Astrocyte of the cerebellum (primary cell): ENCODE measurements around the gene CEBPG.

Experiments
- DNase-seq: peaks from one replicate; pipeline ENCODE4 v3.0.0-alpha.2; 2011; ENCODE audit warnings: low read depth
- H3K4me3 ChIP-seq: 2 replicates; pipeline ENCODE4 v1.5.1; 2011; ENCODE audit warnings: mild to moderate bottlenecking, low read depth, low read length, moderate library complexity
- in situ Hi-C: cut with HindIII; loops from 2 replicates; pipeline ENCODE4 v1.10.0; 2017; ENCODE audit warnings: low sequenced_read_pairs
- TF ChIP-seq, protein P1 (sequence below): IDR thresholded peaks from 2 replicates; pipeline ENCODE4 v1.5.1; 2012; ENCODE audit warnings: low read length, low read depth, moderate library complexity, mild to moderate bottlenecking; ENCODE audit errors: missing control alignments

The CEBPG gene

DNA sequence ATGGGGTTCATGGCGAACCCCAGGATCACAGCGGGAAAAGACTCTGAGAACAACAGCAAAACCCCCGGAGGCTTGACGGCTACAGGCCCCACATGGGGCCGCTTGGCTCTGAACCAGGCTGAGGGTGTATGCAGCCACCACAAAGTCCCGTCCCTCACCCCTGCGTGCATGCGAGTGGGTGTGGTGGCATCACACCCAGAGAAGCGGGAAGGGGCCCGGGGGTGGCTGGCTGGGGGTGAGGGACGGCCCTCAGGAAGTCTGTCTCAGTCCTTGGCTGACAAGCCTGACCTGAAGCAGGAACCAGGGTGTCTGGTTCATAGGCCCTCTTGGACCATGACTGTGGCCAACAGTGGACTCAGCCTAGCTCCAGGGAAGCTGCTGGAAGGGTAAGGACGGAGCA is 34.2 kb downstream of the CEBPG start:
- TF ChIP-seq, protein P1, sequence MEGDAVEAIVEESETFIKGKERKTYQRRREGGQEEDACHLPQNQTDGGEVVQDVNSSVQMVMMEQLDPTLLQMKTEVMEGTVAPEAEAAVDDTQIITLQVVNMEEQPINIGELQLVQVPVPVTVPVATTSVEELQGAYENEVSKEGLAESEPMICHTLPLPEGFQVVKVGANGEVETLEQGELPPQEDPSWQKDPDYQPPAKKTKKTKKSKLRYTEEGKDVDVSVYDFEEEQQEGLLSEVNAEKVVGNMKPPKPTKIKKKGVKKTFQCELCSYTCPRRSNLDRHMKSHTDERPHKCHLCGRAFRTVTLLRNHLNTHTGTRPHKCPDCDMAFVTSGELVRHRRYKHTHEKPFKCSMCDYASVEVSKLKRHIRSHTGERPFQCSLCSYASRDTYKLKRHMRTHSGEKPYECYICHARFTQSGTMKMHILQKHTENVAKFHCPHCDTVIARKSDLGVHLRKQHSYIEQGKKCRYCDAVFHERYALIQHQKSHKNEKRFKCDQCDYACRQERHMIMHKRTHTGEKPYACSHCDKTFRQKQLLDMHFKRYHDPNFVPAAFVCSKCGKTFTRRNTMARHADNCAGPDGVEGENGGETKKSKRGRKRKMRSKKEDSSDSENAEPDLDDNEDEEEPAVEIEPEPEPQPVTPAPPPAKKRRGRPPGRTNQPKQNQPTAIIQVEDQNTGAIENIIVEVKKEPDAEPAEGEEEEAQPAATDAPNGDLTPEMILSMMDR, result no peak
- in situ Hi-C loops, result no loop called here
- no peak for DNase-seq
- H3K4me3 ChIP-seq, result no peak overlapping the region

DNA sequence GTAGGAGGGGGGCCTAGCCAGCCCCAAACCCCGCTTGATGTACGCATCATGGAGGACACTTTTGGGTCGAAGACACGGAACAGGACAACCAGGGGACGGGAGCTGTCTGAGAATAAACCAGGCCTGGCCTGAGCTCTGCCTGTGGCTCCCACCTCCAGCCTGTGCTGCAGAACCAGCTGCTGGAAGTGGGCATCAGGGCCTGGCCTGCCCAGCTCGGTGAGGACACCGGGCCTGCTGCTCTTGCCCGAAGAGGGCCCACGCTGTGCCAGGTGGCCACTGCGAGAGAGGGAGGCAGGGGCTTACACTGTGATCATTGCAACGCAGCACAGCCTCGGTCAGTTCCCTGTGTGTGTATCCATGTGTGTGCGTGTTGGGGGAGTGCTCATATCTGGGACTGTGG is 34.6 kb downstream of the CEBPG start:
- H3K4me3 ChIP-seq, result no peak overlapping the region
- TF ChIP-seq, protein P1, result no peak
- in situ Hi-C loops, result no loop called here
- no peak for DNase-seq

GRCh38 chr19:33408538-33409434 is 35.3 kb downstream of the CEBPG start:
- in situ Hi-C loops, result no loop called here
- DNase-seq, result no peak
- no peak overlapping the region for H3K4me3 ChIP-seq
- TF ChIP-seq, protein P1, result no peak

DNA sequence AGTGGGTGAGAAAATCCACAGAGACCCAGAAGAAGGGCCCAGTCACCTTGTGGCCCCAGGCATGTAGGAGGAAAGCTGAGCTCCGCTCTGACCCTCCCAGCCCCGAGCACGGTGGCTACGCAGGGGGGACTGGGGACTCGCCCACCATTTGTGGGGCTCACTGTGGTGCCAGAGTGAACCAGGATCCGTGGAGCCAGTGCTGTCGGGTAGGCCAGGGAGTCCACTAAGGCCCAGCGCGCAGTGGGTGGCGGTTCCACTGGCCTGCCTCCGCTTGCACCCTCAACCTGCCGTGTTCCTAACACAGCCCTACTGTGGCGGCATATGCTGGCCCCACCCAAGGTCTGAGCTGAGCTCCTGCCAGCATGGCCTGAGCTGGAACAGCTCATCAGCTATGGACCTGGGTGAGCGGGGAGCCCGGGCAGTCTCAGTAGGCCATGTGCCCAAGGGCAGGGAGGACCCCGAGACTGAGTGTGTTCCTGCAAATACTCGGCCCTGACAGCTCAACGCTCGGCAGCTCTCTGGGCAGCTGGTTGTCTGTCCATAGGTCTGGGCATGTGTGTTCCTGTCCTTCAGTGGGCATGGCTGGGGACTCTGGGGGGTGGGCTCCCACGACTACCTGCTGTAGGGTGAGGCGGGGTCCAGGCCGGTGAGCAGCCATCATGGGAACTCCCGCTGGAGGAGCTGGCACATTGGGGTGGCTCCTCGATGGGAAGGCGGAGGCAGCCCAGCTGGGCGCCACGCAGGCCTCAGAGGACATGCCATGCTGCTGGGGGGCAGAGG is 36.6 kb downstream of the CEBPG start:
- TF ChIP-seq, protein P1, result no peak
- H3K4me3 ChIP-seq, result no peak overlapping the region
- no peak for DNase-seq
- in situ Hi-C loops, result loop anchor here (10.0 kb wide), 2 partner anchors 315 to 385 kb away; partner anchors contain the start of gene KCTD15

- in situ Hi-C loops, result loop anchor here (10.0 kb wide), 2 partner anchors 314 to 384 kb away; partner anchors contain the start of gene KCTD15
Measured at GRCh38 chr19:33410915-33411401, 37.4 kb downstream of the CEBPG start.

GRCh38 chr19:33411621-33412180 is 38.2 kb downstream of the CEBPG start:
- TF ChIP-seq, protein P1, result no peak
- DNase-seq, result no peak
- no peak overlapping the region for H3K4me3 ChIP-seq
- in situ Hi-C loops, result loop anchor here (10.0 kb wide), 2 partner anchors 313 to 383 kb away; partner anchors contain the start of gene KCTD15

More at GRCh38 chr19:33410915-33411401, 37.4 kb downstream of the CEBPG start:
- DNase-seq, result no peak
- H3K4me3 ChIP-seq, result no peak overlapping the region
- TF ChIP-seq, protein P1, result no peak
